Activated CD4-positive, CD25-positive, alpha-beta regulatory T cell treated with anti-CD3 and anti-CD28 coated beads, Interleukin-2, amount 50 U/mL, for 24 hours (primary cell): Measurements from ENCODE around the gene TENM4.

Experiments used
- ATAC-seq, 2 donors: fragments of 150-1000 bp; cut with Tn5 transposase; one replicate each; pipeline ENCODE4 v1.10.0; 2021; ENCODE audit warnings: mild to moderate bottlenecking in 1 of 2, moderate library complexity in 1 of 2

TENM4 gene

GRCh38 chr11:78715639-78716311, 725.1 kb downstream of the TENM4 start:
- no peak for ATAC-seq

- no peak for ATAC-seq
Measured at GRCh38 chr11:78714539-78714938, 726.3 kb downstream of the TENM4 start.

GRCh38 chr11:78711735-78712134, 729.1 kb downstream of the TENM4 start:
- ATAC-seq = no peak

GRCh38 chr11:78710417-78710816, 730.4 kb downstream of the TENM4 start:
- no peak for ATAC-seq

GRCh38 chr11:78708388-78708787, 732.4 kb downstream of the TENM4 start:
- no peak for ATAC-seq

GRCh38 chr11:78706551-78706950, 734.3 kb downstream of the TENM4 start:
- no peak for ATAC-seq

- no peak for ATAC-seq
Measured at GRCh38 chr11:78704811-78705210, 736.0 kb downstream of the TENM4 start.

- no peak for ATAC-seq
Measured at GRCh38 chr11:78699609-78700135, 741.2 kb downstream of the TENM4 start.

- ATAC-seq = no peak
Measured at GRCh38 chr11:78698612-78699011, 742.2 kb downstream of the TENM4 start.

- ATAC-seq = no peak
Measured at GRCh38 chr11:78696177-78696576, 744.7 kb downstream of the TENM4 start.

GRCh38 chr11:78694152-78694551, 746.7 kb downstream of the TENM4 start:
- no peak for ATAC-seq

- no peak for ATAC-seq
Measured at GRCh38 chr11:78691215-78691614, 749.6 kb downstream of the TENM4 start.

GRCh38 chr11:78690352-78690987, 750.4 kb downstream of the TENM4 start:
- no peak for ATAC-seq

- no peak for ATAC-seq
Measured at GRCh38 chr11:78689585-78690153, 751.2 kb downstream of the TENM4 start.

GRCh38 chr11:78689101-78689500, 751.7 kb downstream of the TENM4 start:
- ATAC-seq = no peak

- no peak for ATAC-seq
Measured at GRCh38 chr11:78688460-78688859, 752.4 kb downstream of the TENM4 start.

- no peak for ATAC-seq
Measured at GRCh38 chr11:78685156-78685555, 755.7 kb downstream of the TENM4 start.

- ATAC-seq = no peak
Measured at GRCh38 chr11:78684377-78684776, 756.5 kb downstream of the TENM4 start.

- no peak for ATAC-seq
Measured at GRCh38 chr11:78683774-78684173, 757.1 kb downstream of the TENM4 start.

GRCh38 chr11:78676026-78676557, 764.7 kb downstream of the TENM4 start:
- ATAC-seq = no peak

- no peak for ATAC-seq
Measured at GRCh38 chr11:78672850-78673620, 767.8 kb downstream of the TENM4 start.

GRCh38 chr11:78669249-78669648, 771.6 kb downstream of the TENM4 start:
- ATAC-seq = no peak

- ATAC-seq = no peak
Measured at GRCh38 chr11:78667461-78667860, 773.4 kb downstream of the TENM4 start.
